Activated CD8-positive, alpha-beta T cell treated with anti-CD3 and anti-CD28 coated beads for 36 hours (primary cell): ENCODE results near the gene NT5DC1. TPM values are rescaled to one million over a fixed set of nuclear protein-coding genes. Genes with fewer than 3 reads are reported as not detected.

Experiments used
- ATAC-seq: fragments of 200-7000 bp; cut with Tn5 transposase; one replicate; pipeline ENCODE4 v1.10.0; 2021; ENCODE audit warnings: mild to moderate bottlenecking, moderate library complexity
- CTCF ChIA-PET: fragments of 350-600 bp; sonication (Branson Sonifier 250); formaldehyde crosslinking; loops from one replicate; lab custom pipeline; 2021; ENCODE audit warnings: antibody characterized with exemption; lab: Charles Lee
- POLR2A ChIA-PET: fragments of 350-600 bp; sonication (Branson Sonifier 250); formaldehyde crosslinking; loops from one replicate; lab custom pipeline; 2021; ENCODE audit warnings: antibody characterized with exemption; lab: Charles Lee
- DNase-seq: peaks from one replicate; pipeline ENCODE4 v3.0.0-alpha.2; 2020
- H3K27ac Mint-ChIP-seq: one replicate; pipeline ENCODE4 v1.8.0; 2021; ENCODE audit warnings: mild to moderate bottlenecking, mixed read lengths
- H3K27me3 Mint-ChIP-seq: one replicate; pipeline ENCODE4 v1.8.0; 2021; ENCODE audit warnings: mixed read lengths
- H3K36me3 Mint-ChIP-seq: one replicate; pipeline ENCODE4 v1.8.0; 2021; ENCODE audit warnings: low read depth, mixed read lengths
- H3K4me1 Mint-ChIP-seq: one replicate; pipeline ENCODE4 v1.8.0; 2021; ENCODE audit warnings: low read depth, mixed read lengths
- H3K4me3 Mint-ChIP-seq: one replicate; pipeline ENCODE4 v1.8.0; 2021; ENCODE audit warnings: mild to moderate bottlenecking, moderate library complexity, mixed read lengths
- H3K9me3 Mint-ChIP-seq: one replicate; pipeline ENCODE4 v1.8.0; 2021; ENCODE audit warnings: mixed read lengths
- intact Hi-C: fragments of 100-400 bp; cut with micrococcal nuclease; formaldehyde crosslinking; loops from one replicate; pipeline ENCODE4 v1.10.0; 2022
- total RNA-seq, 2 experiments: library from RNA; stranded (reverse); gene quantifications; one replicate each; pipeline ENCODE4 v1.2.3, GENCODE V29; 2021
- TF ChIP-seq, protein P1 (sequence below): fragments of 200-600 bp; IDR thresholded peaks from one replicate; pipeline ENCODE4 v1.8.0; 2022; ENCODE audit warnings: antibody characterized with exemption, mild to moderate bottlenecking

The NT5DC1 gene
- total RNA-seq, 2 experiments from 2014 or later, result 47.8 to 53.3 TPM

DNA sequence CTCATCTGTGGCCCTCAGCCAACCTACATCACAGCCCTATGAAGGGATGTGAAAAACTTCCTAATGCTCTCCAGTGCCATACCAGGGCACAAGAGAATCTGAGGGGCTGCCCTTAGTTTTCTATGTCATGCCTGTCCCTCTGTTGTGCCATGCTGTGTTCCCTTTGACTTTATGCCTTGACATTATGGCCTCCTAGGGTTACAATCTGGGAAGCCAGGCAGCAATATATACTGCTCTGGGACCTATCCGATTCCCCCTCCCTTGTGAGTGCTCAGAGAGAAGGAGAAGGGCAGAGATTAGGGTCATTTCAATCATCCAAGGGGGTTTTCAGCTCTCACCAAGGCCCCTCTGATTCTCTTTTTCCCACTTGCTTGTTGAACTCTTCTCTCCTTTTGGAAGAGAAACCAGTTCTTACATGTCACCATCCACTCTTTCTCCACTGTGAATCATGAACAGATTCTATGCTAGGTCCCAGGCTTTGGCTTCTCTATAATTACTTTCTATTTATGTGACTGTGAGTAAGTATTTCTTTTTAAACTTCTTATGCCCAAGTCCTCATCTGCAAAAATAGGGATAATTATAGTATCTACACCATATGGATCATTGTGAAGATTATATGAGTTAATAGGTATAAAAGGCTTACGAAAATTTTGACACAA is 25.8 kb upstream of the NT5DC1 start:
- no peak for DNase-seq
- ATAC-seq, result no peak
- TF ChIP-seq, protein P1, sequence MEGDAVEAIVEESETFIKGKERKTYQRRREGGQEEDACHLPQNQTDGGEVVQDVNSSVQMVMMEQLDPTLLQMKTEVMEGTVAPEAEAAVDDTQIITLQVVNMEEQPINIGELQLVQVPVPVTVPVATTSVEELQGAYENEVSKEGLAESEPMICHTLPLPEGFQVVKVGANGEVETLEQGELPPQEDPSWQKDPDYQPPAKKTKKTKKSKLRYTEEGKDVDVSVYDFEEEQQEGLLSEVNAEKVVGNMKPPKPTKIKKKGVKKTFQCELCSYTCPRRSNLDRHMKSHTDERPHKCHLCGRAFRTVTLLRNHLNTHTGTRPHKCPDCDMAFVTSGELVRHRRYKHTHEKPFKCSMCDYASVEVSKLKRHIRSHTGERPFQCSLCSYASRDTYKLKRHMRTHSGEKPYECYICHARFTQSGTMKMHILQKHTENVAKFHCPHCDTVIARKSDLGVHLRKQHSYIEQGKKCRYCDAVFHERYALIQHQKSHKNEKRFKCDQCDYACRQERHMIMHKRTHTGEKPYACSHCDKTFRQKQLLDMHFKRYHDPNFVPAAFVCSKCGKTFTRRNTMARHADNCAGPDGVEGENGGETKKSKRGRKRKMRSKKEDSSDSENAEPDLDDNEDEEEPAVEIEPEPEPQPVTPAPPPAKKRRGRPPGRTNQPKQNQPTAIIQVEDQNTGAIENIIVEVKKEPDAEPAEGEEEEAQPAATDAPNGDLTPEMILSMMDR, result no peak
- Mint-ChIP-seq H3K27me3 (peaks cover 8% of the 10 kb centered on the region), H3K4me1 (peaks cover 5% of the 10 kb centered on the region), H3K4me3 (no peak overlapping the region), H3K27ac (no peak overlapping the region), H3K9me3 (no peaks in the 10 kb centered on the region), H3K36me3 (no peaks in the 10 kb centered on the region)
- CTCF ChIA-PET, result interaction anchor here (0.7 kb wide), 1 partner anchor 23 kb away, joined by 3 read pairs; no protein-coding TSS in a partner anchor
- intact Hi-C loops, result no loop called here
- POLR2A ChIA-PET, result no interaction called here

DNA sequence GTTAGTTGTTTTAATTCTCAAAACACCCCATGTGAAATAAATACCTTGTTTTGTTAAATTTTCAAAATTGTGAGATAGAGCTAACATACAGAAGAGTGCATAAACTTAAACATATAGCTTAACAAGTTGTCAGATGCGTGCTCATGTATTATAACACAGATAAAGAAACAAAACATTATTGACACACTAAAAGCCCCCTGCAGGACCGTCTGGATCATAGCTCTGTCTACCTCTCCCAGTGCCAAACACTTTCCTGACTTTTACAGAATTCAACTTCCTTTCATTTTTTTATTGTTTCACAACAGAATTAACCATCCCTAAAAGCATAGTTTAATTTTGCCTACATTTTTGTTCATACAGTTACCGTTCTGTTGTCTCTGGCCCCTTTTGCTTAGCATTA is 22.1 kb upstream of the NT5DC1 start:
- H3K4me1 Mint-ChIP-seq, result no peaks in the 10 kb centered on the region
- peaks cover 8% of the 10 kb centered on the region for H3K27me3 Mint-ChIP-seq
- no peak overlapping the region for H3K27ac Mint-ChIP-seq
- ATAC-seq (no peak), DNase-seq (no peak)
- no peaks in the 10 kb centered on the region for H3K9me3 Mint-ChIP-seq
- TF ChIP-seq, protein P1, result no peak
- CTCF ChIA-PET, result interaction anchor here (1.0 to 1.4 kb wide), 2 partner anchors 8 to 34 kb away, joined by 3 to 5 read pairs; no protein-coding TSS in a partner anchor
- POLR2A ChIA-PET, result no interaction called here
- intact Hi-C loops, result no loop called here
- no peaks in the 10 kb centered on the region for H3K36me3 Mint-ChIP-seq
- H3K4me3 Mint-ChIP-seq, result no peak overlapping the region

DNA sequence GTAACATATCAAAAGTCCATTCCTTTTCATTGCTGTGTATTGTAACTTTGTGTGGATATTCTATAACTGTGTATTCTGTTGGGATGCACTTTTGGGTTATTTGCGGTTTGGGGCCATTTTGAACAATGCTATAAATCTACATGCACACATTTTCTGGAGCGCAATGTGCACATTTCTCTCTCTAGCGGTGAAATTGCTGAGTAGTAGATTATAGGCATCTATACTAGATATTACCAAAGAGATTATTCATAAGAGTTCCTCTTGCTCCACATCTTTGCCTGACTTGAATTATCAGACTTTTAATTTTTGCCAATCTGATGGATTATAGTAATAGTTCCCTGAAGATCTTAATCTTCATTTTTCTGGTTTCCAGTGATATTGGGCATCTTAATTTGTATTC is 21.7 kb upstream of the NT5DC1 start:
- Mint-ChIP-seq H3K4me3 (no peak overlapping the region), H3K27me3 (peaks cover 8% of the 10 kb centered on the region), H3K9me3 (no peaks in the 10 kb centered on the region), H3K27ac (no peak overlapping the region), H3K4me1 (no peaks in the 10 kb centered on the region), H3K36me3 (no peaks in the 10 kb centered on the region)
- ATAC-seq (no peak), DNase-seq (no peak)
- ChIA-PET POLR2A (no interaction called here), CTCF (interaction anchor here (1.0 to 1.4 kb wide), 2 partner anchors 8 to 33 kb away, joined by 3 to 5 read pairs; no protein-coding TSS in a partner anchor)
- intact Hi-C loops, result no loop called here
- TF ChIP-seq, protein P1, result no peak

DNA sequence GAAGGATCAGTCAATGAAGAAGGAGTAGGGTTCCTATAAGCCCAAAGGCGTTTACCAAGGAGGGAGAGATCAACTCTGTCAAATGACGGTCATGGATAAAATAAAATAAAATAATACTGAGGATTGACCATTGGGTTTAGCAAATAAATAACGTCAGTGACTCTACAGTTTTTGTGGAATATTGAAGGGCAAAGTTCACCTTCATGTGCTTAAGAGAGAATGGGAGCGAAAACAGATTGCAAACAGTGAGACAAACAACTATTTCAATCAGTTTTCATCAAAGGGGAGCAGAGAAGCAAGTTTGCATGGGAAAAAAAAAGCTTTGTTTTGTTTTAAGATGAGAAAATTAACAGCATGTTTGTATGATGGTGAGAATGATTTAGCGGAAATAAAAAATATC is 17.6 kb upstream of the NT5DC1 start:
- Mint-ChIP-seq H3K27ac (no peak overlapping the region), H3K36me3 (no peaks in the 10 kb centered on the region), H3K4me1 (no peaks in the 10 kb centered on the region), H3K27me3 (peaks cover 6% of the 10 kb centered on the region), H3K9me3 (no peaks in the 10 kb centered on the region), H3K4me3 (no peak overlapping the region)
- POLR2A ChIA-PET, result no interaction called here
- ATAC-seq, result no peak
- TF ChIP-seq, protein P1, result no peak
- CTCF ChIA-PET, result no interaction called here
- no peak for DNase-seq
- intact Hi-C loops, result no loop called here

DNA sequence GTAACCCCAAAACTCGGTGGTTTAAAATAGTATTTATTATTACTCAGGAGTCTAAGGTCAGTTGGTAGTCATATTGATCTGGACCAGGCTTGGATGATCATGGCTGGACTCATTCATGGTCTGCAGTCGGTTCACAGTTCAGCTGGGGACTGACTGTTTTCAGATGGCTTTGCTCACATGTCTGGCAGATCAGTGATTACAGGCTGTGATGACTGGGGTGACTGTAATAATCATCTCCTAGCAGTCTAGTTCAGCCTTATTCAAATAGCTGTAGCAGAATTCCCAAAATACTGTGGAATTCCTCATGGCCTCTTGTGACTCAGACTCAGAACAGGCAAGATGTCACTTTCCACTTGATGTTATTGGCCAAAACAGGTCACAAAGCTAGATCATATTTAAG is 16.4 kb upstream of the NT5DC1 start:
- no peaks in the 10 kb centered on the region for H3K4me1 Mint-ChIP-seq
- peaks cover 2% of the 10 kb centered on the region for H3K27me3 Mint-ChIP-seq
- intact Hi-C loops, result no loop called here
- POLR2A ChIA-PET, result no interaction called here
- no peaks in the 10 kb centered on the region for H3K9me3 Mint-ChIP-seq
- ATAC-seq (no peak), DNase-seq (no peak)
- H3K4me3 Mint-ChIP-seq, result no peak overlapping the region
- CTCF ChIA-PET, result interaction anchor here (1.5 kb wide), 1 partner anchor 27 kb away, joined by 4 read pairs; no protein-coding TSS in a partner anchor
- TF ChIP-seq, protein P1, result no peak
- no peak overlapping the region for H3K27ac Mint-ChIP-seq
- no peaks in the 10 kb centered on the region for H3K36me3 Mint-ChIP-seq
